DND-41 (cell line): ENCODE results near the gene TMEM178B.

Experiments
- ATAC-seq: fragments of 200-7000 bp; cut with Tn5 transposase; 3 replicates; pipeline ENCODE4 v1.9.1; 2021; ENCODE audit warnings: low read depth; ENCODE audit not compliant: insufficient read depth
- DNase-seq: peaks from one replicate; pipeline ENCODE4 v3.0.0-alpha.2; 2020
- H2AFZ ChIP-seq: 2 replicates; pipeline ENCODE4 v1.6.0; 2012; ENCODE audit warnings: low read depth, low read length
- H3K27ac ChIP-seq: 2 replicates; pipeline ENCODE4 v1.5.1; 2012; ENCODE audit warnings: low read length, inconsistent platforms
- H3K27me3 ChIP-seq: fragments of 200-600 bp; sonication (generic); 2 replicates; pipeline ENCODE4 v1.6.0; 2012; ENCODE audit warnings: low read length, mild to moderate bottlenecking, inconsistent platforms; ENCODE audit not compliant: insufficient read depth, poor library complexity
- H3K36me3 ChIP-seq: 2 replicates; pipeline ENCODE4 v1.5.1; 2012; ENCODE audit warnings: low read length, inconsistent platforms; ENCODE audit not compliant: insufficient read depth
- H3K4me1 ChIP-seq: 2 replicates; pipeline ENCODE4 v1.5.1; 2012; ENCODE audit warnings: mild to moderate bottlenecking, low read length; ENCODE audit not compliant: insufficient read depth
- H3K4me2 ChIP-seq: 2 replicates; pipeline ENCODE4 v1.6.0; 2012; ENCODE audit warnings: mild to moderate bottlenecking, moderate library complexity, low read length, inconsistent platforms; ENCODE audit not compliant: insufficient read depth
- H3K4me3 ChIP-seq, 2 experiments: fragments of 200-600 bp in 1 of 2; shearing (Covaris generic) in 1 of 2; 2 replicates each; pipeline ENCODE4 v1.5.1; 2012 to 2016; ENCODE audit warnings: inconsistent platforms in 2 of 2, low read length in 2 of 2, mild to moderate bottlenecking in 2 of 2, low read depth in 1 of 2, moderate library complexity in 1 of 2
- H3K79me2 ChIP-seq: 2 replicates; pipeline ENCODE4 v1.6.0; 2012; ENCODE audit warnings: low read length, inconsistent platforms; ENCODE audit not compliant: insufficient read depth
- H3K9ac ChIP-seq: 2 replicates; pipeline ENCODE4 v1.6.0; 2012; ENCODE audit warnings: low read depth, mild to moderate bottlenecking, inconsistent platforms, low read length, moderate library complexity
- H3K9me3 ChIP-seq: 2 replicates; pipeline ENCODE4 v1.5.1; 2012; ENCODE audit warnings: low read length, moderate library complexity, mild to moderate bottlenecking, inconsistent platforms; ENCODE audit not compliant: insufficient read depth, severe bottlenecking
- H4K20me1 ChIP-seq: 2 replicates; pipeline ENCODE4 v1.6.0; 2012; ENCODE audit warnings: low read length; ENCODE audit not compliant: insufficient read depth
- EZH2 ChIP-seq: IDR thresholded peaks from 3 replicates; pipeline ENCODE4 v1.6.1; 2012; ENCODE audit warnings: borderline replicate concordance, low read depth, mild to moderate bottlenecking, moderate library complexity, low read length, inconsistent platforms; ENCODE audit not compliant: severe bottlenecking
- TF ChIP-seq, protein P1 (sequence below): IDR thresholded peaks from 2 replicates; pipeline ENCODE4 v1.5.1; 2012; ENCODE audit warnings: borderline replicate concordance, low read length, moderate library complexity, mild to moderate bottlenecking; ENCODE audit not compliant: poor library complexity, severe bottlenecking; ENCODE audit errors: extremely low read depth

Gene TMEM178B

DNA sequence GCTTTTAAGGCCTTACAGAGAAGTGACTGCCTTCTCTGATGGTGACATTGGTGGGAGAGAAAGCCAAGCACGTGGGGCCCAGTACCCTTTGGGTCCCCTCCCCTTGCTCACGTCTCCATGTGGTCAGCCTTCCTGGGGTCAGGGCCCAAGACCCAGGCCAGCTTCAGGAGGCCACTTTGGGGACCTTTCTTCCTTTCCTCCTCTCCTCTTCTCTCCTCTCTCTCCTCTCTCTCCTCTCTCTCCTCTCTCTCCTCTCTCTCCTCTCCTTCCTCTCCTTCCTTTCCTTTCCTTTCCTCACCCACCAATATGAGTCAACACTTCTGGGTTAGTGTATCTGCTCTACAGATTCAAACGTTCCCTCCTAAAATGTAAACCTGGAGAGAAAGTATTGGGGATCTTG, 380.5 kb downstream of the TMEM178B start:
- no peak for ATAC-seq
- H3K4me2 ChIP-seq = no peak overlapping the region
- H3K4me3 ChIP-seq = no peak overlapping the region
- no peaks in the 10 kb centered on the region for H3K27me3 ChIP-seq
- no peak overlapping the region for H3K27ac ChIP-seq
- H3K36me3 ChIP-seq = no peaks in the 10 kb centered on the region
- no peaks in the 10 kb centered on the region for H4K20me1 ChIP-seq
- no peak for TF ChIP-seq EZH2
- TF ChIP-seq, protein P1, sequence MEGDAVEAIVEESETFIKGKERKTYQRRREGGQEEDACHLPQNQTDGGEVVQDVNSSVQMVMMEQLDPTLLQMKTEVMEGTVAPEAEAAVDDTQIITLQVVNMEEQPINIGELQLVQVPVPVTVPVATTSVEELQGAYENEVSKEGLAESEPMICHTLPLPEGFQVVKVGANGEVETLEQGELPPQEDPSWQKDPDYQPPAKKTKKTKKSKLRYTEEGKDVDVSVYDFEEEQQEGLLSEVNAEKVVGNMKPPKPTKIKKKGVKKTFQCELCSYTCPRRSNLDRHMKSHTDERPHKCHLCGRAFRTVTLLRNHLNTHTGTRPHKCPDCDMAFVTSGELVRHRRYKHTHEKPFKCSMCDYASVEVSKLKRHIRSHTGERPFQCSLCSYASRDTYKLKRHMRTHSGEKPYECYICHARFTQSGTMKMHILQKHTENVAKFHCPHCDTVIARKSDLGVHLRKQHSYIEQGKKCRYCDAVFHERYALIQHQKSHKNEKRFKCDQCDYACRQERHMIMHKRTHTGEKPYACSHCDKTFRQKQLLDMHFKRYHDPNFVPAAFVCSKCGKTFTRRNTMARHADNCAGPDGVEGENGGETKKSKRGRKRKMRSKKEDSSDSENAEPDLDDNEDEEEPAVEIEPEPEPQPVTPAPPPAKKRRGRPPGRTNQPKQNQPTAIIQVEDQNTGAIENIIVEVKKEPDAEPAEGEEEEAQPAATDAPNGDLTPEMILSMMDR = no peak
- H3K4me1 ChIP-seq = no peaks in the 10 kb centered on the region
- H2AFZ ChIP-seq = no peak overlapping the region
- no peak overlapping the region for H3K9ac ChIP-seq
- H3K79me2 ChIP-seq = no peaks in the 10 kb centered on the region
- H3K9me3 ChIP-seq = no peaks in the 10 kb centered on the region
- DNase-seq = no peak

DNA sequence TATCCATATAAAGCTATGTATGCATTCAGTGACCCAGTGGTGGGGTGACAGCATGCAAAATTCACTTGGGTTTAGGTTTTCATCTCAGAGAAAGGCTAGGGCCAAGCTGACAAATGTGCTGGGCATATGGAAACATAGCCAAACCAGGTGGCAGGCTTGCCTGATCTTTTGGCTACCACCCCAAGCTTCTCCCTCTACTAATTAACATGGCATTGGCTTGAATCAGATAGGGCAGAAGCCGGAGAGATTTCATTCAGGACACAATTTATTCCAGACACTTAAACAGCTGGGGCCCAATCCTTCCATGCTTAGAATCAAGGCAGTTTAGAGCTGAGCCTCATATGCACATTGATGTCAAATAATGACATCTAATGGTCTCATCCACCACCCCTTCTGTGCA, 381.9 kb downstream of the TMEM178B start:
- ATAC-seq = no peak
- no peak overlapping the region for H3K9ac ChIP-seq

DNA sequence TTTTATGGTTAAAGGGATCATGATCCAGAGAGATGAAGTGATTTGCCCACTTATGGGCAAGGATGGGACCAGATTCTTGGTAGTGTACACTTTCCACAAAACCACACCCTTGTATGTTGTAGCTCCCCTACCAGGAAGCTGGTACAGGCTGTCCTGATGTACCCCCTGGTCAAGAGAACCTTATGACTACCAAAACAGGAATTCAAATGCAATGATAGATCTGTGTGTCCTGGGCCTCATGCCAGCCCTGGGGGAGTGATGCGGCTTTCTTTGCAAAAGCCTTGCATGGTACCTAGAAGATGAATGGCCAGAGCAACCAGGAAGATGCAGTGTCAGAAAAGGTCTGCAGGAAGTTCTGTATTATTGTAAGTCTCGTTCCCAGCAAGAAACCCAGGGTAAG, 382.4 kb downstream of the TMEM178B start:
- no peak for DNase-seq
- ATAC-seq = no peak
- Histone ChIP-seq H3K9ac (no peak overlapping the region), H3K9me3 (no peaks in the 10 kb centered on the region), H2AFZ (no peak overlapping the region), H3K27ac (no peak overlapping the region), H3K4me1 (no peaks in the 10 kb centered on the region), H3K36me3 (no peaks in the 10 kb centered on the region), H3K4me2 (no peak overlapping the region), H4K20me1 (no peaks in the 10 kb centered on the region), H3K27me3 (no peaks in the 10 kb centered on the region), H3K79me2 (no peaks in the 10 kb centered on the region), H3K4me3 (no peak overlapping the region)
- no peak for TF ChIP-seq EZH2
- TF ChIP-seq, protein P1 = no peak

More for the DNA sequence above, 381.9 kb downstream of the TMEM178B start:
- Histone ChIP-seq H3K79me2 (no peaks in the 10 kb centered on the region), H3K4me3 (no peak overlapping the region), H3K36me3 (no peaks in the 10 kb centered on the region), H3K4me2 (no peak overlapping the region), H3K27me3 (no peaks in the 10 kb centered on the region), H3K27ac (no peak overlapping the region), H3K9me3 (no peaks in the 10 kb centered on the region), H3K4me1 (no peaks in the 10 kb centered on the region), H4K20me1 (no peaks in the 10 kb centered on the region), H2AFZ (no peak overlapping the region)
- TF ChIP-seq EZH2 = no peak
- TF ChIP-seq, protein P1 = no peak
- no peak for DNase-seq

DNA sequence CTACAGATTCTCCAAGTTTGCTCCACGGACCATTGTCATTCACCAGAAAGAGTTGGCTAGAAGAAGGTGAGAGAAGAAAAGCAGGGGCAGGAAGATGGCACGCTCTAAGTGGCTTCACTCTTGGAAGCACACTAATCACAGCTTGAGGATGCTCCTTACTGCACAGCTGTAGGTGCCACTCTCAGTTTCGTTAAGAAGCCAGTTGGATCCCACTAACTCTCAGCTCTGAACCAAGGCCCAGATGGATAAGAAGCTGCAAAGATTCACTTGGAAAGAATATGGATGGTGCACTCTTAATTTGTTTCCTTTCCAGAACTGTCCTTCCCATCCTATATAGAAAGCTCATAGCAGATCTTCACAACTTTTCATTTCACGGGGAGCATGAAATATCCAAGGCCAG, 382.8 kb downstream of the TMEM178B start:
- Histone ChIP-seq H2AFZ (no peak overlapping the region), H3K9me3 (no peaks in the 10 kb centered on the region), H4K20me1 (no peaks in the 10 kb centered on the region), H3K4me2 (no peak overlapping the region), H3K27ac (no peak overlapping the region), H3K79me2 (no peaks in the 10 kb centered on the region), H3K4me3 (no peak overlapping the region), H3K4me1 (no peaks in the 10 kb centered on the region), H3K27me3 (no peaks in the 10 kb centered on the region), H3K9ac (no peak overlapping the region), H3K36me3 (no peaks in the 10 kb centered on the region)
- TF ChIP-seq EZH2 = no peak
- TF ChIP-seq, protein P1 = no peak
- ATAC-seq (no peak), DNase-seq (no peak)
